Measurements from ENCODE around the gene PRR15. TPM values are rescaled to one million over a fixed set of nuclear protein-coding genes. Genes with fewer than 3 reads are reported as not detected.

Gene PRR15
- total RNA-seq, 1 donor from 2014 or later, result 0.25 TPM

Other genes starting within 250 kb of the PRR15 start
- 6.6 TPM for gene WIPF3, start 242.7 kb downstream of the PRR15 start, total RNA-seq